Breast epithelium (tissue), 4 donors: ENCODE measurements around the gene FEM1A. TPM values are rescaled to one million over a fixed set of nuclear protein-coding genes. Genes with fewer than 3 reads are reported as not detected.
A peak's percentile ranks its signal among the peaks of the same experiment; 100 is the strongest.

Experiments
- DNase-seq, 2 donors: peaks; one replicate each; pipeline ENCODE4 v3.0.0-alpha.2; 2019; ENCODE audit warnings: low spot score in 2 of 2
- H3K27ac ChIP-seq, 2 donors: fragments of 200-600 bp; sonication (generic) in 1 of 2; one replicate each; pipeline ENCODE4 v1.5.1; 2016 to 2019; ENCODE audit warnings: mild to moderate bottlenecking in 1 of 2
- H3K27me3 ChIP-seq, 2 donors: fragments of 200-600 bp; sonication (generic) in 1 of 2; one replicate each; pipeline versions ENCODE4 v1.5.1 to v1.6.0; 2017 to 2019; ENCODE audit warnings: control low read depth in 1 of 2, mild to moderate bottlenecking in 1 of 2
- H3K36me3 ChIP-seq: fragments of 200-600 bp; one replicate; pipeline ENCODE4 v1.5.1; 2019
- H3K4me1 ChIP-seq, 2 donors: fragments of 200-600 bp; sonication (generic); one replicate each; pipeline ENCODE4 v1.5.1; 2016 to 2019; ENCODE audit warnings: control low read depth in 1 of 2
- H3K4me3 ChIP-seq, 3 donors: fragments of 200-600 bp; sonication (generic); 1 replicate in 2 of 3; 2 replicates in 1 of 3; pipeline ENCODE4 v1.5.1; 2016 to 2019; ENCODE audit warnings: mild to moderate bottlenecking in 3 of 3, moderate library complexity in 2 of 3
- H3K9me3 ChIP-seq, 2 donors: fragments of 200-600 bp; sonication (generic) in 1 of 2; one replicate each; pipeline ENCODE4 v1.5.1; 2016 to 2019; ENCODE audit warnings: control low read depth in 1 of 2
- CTCF ChIP-seq, 3 donors: fragments of 450-650 bp; IDR thresholded peaks; one replicate each; pipeline ENCODE4 v1.5.1; 2016 to 2017; ENCODE audit warnings: antibody characterized with exemption in 3 of 3, mild to moderate bottlenecking in 3 of 3, moderate library complexity in 3 of 3
- POLR2A ChIP-seq: fragments of 450-650 bp; IDR thresholded peaks from one replicate; pipeline ENCODE4 v1.6.1; 2016; ENCODE audit warnings: antibody characterized with exemption, mild to moderate bottlenecking, moderate library complexity
- POLR2AphosphoS5 ChIP-seq, 3 donors: sonication (generic); formaldehyde crosslinking; IDR thresholded peaks; one replicate each; pipeline ENCODE4 v1.6.1; 2017; ENCODE audit warnings: antibody characterized with exemption in 3 of 3
- intact Hi-C: fragments of 100-400 bp; cut with DNase I; formaldehyde crosslinking; loops from one replicate; pipeline ENCODE4 v1.15.1; 2023; ENCODE audit warnings: low total_unique reads
- total RNA-seq, 3 donors: library from RNA; depleted of rRNA; stranded (reverse); fragments of >200 nt; gene quantifications; one replicate each; pipeline ENCODE4 v1.1.0, GENCODE V29; 2016

FEM1A gene
- total RNA-seq, 3 donors from 2014 or later = 10.4 to 17.6 (median 12.5) TPM

- H3K36me3 ChIP-seq = no peaks in the 10 kb centered on the region
- H3K27me3 ChIP-seq = no peaks in the 10 kb centered on the region
- no peak overlapping the region for H3K4me3 ChIP-seq
- intact Hi-C loops = loop anchor here (10.0 kb wide), 1 partner anchor 53 kb away; the partner anchor contains the start of gene PLIN3
- no peaks in the 10 kb centered on the region for H3K9me3 ChIP-seq
- H3K27ac ChIP-seq = no peak overlapping the region
- DNase-seq = peak; percentile 65 to 89
- no peaks in the 10 kb centered on the region for H3K4me1 ChIP-seq
- TF ChIP-seq POLR2AphosphoS5 (IDR thresholded peaks at IDR 0.05) (no peak), CTCF (IDR thresholded peaks at IDR 0.05) (peak; percentile 74 to 85 (median 77))
Measured at GRCh38 chr19:4811328-4812131, 20.0 kb downstream of the FEM1A start.

GRCh38 chr19:4814625-4815425, 23.3 kb downstream of the FEM1A start:
- intact Hi-C loops = loop anchor here (10.0 kb wide), 1 partner anchor 50 kb away; the partner anchor contains the start of gene PLIN3
- no peaks in the 10 kb centered on the region for H3K36me3 ChIP-seq
- H3K4me3 ChIP-seq = peak overlapping the region in 1 of 3 donors; percentile 50
- H3K4me1 ChIP-seq = no peaks in the 10 kb centered on the region
- DNase-seq = no peak
- no peak overlapping the region for H3K27ac ChIP-seq
- TF ChIP-seq POLR2AphosphoS5 (IDR thresholded peaks at IDR 0.05) (no peak), CTCF (IDR thresholded peaks at IDR 0.05) (no peak)
- no peaks in the 10 kb centered on the region for H3K9me3 ChIP-seq
- no peaks in the 10 kb centered on the region for H3K27me3 ChIP-seq

- peak overlapping the region in 2 of 3 donors; percentile 25 to 50 for H3K4me3 ChIP-seq
- intact Hi-C loops = loop anchor here (10.0 kb wide), 1 partner anchor 49 kb away; the partner anchor contains the start of gene PLIN3
- H3K9me3 ChIP-seq = no peaks in the 10 kb centered on the region
- no peaks in the 10 kb centered on the region for H3K36me3 ChIP-seq
- H3K4me1 ChIP-seq = no peaks in the 10 kb centered on the region
- peak; percentile 51 to 63 (median 52) for TF ChIP-seq POLR2AphosphoS5 (IDR thresholded peaks at IDR 0.05)
- no peak for TF ChIP-seq CTCF (IDR thresholded peaks at IDR 0.05)
- no peak for TF ChIP-seq POLR2A
- H3K27me3 ChIP-seq = no peaks in the 10 kb centered on the region
- peak overlapping the region; percentile 40 to 75 for H3K27ac ChIP-seq
- DNase-seq = peak; percentile 86 to 91
Measured at GRCh38 chr19:4815426-4816201, 24.1 kb downstream of the FEM1A start.

GRCh38 chr19:4816202-4816949, 24.8 kb downstream of the FEM1A start:
- TF ChIP-seq POLR2AphosphoS5 (IDR thresholded peaks at IDR 0.05) (no peak), CTCF (IDR thresholded peaks at IDR 0.05) (no peak), POLR2A (no peak)
- intact Hi-C loops = loop anchor here (10.0 kb wide), 1 partner anchor 48 kb away; the partner anchor contains the start of gene PLIN3
- DNase-seq = no peak
- H3K4me3 ChIP-seq = peak overlapping the region in 2 of 3 donors; percentile 25 to 50
- H3K36me3 ChIP-seq = no peaks in the 10 kb centered on the region
- no peaks in the 10 kb centered on the region for H3K27me3 ChIP-seq
- no peaks in the 10 kb centered on the region for H3K4me1 ChIP-seq
- H3K9me3 ChIP-seq = no peaks in the 10 kb centered on the region
- peak overlapping the region; percentile 40 to 75 for H3K27ac ChIP-seq
